GM23338 (cell line): ENCODE measurements around the gene UNC13C. TPM values are rescaled to one million over a fixed set of nuclear protein-coding genes. Genes with fewer than 3 reads are reported as not detected.

Experiments used
- ATAC-seq: fragments of 200-7000 bp; cut with Tn5 transposase; 3 replicates; pipeline ENCODE4 v1.9.1; 2020
- DNase-seq: peaks from one replicate; pipeline ENCODE4 v3.0.0-alpha.2; 2015; ENCODE audit warnings: low spot score
- H2AFZ ChIP-seq: fragments of 200-600 bp; sonication (generic); 2 replicates; pipeline ENCODE4 v1.8.0; 2016; ENCODE audit warnings: antibody characterized with exemption, mild to moderate bottlenecking, moderate library complexity
- H3F3A ChIP-seq: fragments of 200-600 bp; sonication (generic); replicated peaks from 2 replicates; pipeline ENCODE4 v1.8.0; 2017; ENCODE audit warnings: antibody characterized with exemption, mixed run types, low read depth
- H3K27ac ChIP-seq: fragments of 200-600 bp; sonication (generic); 2 replicates; pipeline ENCODE4 v1.6.1; 2016; ENCODE audit warnings: low read depth
- H3K27me3 ChIP-seq: fragments of 200-600 bp; sonication (generic); 2 replicates; pipeline ENCODE4 v1.8.0; 2016; ENCODE audit warnings: mild to moderate bottlenecking, mixed run types, moderate library complexity; ENCODE audit not compliant: insufficient read depth
- H3K36me3 ChIP-seq: fragments of 200-600 bp; sonication (generic); 2 replicates; pipeline ENCODE4 v1.8.0; 2016; ENCODE audit warnings: mild to moderate bottlenecking; ENCODE audit not compliant: insufficient read depth
- H3K4me1 ChIP-seq: fragments of 200-600 bp; sonication (generic); 2 replicates; pipeline ENCODE4 v1.8.0; 2016; ENCODE audit warnings: mild to moderate bottlenecking, moderate library complexity; ENCODE audit not compliant: insufficient read depth
- H3K4me2 ChIP-seq: fragments of 200-600 bp; sonication (generic); 2 replicates; pipeline ENCODE4 v1.7.1; 2017; ENCODE audit warnings: mixed run types
- H3K4me3 ChIP-seq: fragments of 200-600 bp; sonication (generic); 2 replicates; pipeline ENCODE4 v1.6.1; 2016; ENCODE audit warnings: mixed run types
- H3K79me2 ChIP-seq: fragments of 200-600 bp; sonication (generic); replicated peaks from 2 replicates; pipeline ENCODE4 v1.8.0; 2017; ENCODE audit warnings: mild to moderate bottlenecking; ENCODE audit not compliant: insufficient read depth
- H3K9me2 ChIP-seq: fragments of 200-600 bp; sonication (generic); 2 replicates; pipeline ENCODE4 v1.8.0; 2017; ENCODE audit not compliant: insufficient read depth
- H4K20me1 ChIP-seq: fragments of 200-600 bp; sonication (generic); replicated peaks from 2 replicates; pipeline ENCODE4 v1.8.0; 2017; ENCODE audit warnings: mild to moderate bottlenecking; ENCODE audit not compliant: insufficient read depth
- H3K27ac Mint-ChIP-seq: 2 replicates; pipeline ENCODE4 v1.8.0; 2020; ENCODE audit warnings: inconsistent platforms, mild to moderate bottlenecking, moderate library complexity, mixed read lengths
- H3K27me3 Mint-ChIP-seq: 3 replicates; pipeline ENCODE4 v1.8.0; 2022; ENCODE audit warnings: low read depth, mild to moderate bottlenecking, moderate library complexity, mixed read lengths, inconsistent platforms; ENCODE audit not compliant: insufficient read depth, poor library complexity
- H3K36me3 Mint-ChIP-seq: 3 replicates; pipeline ENCODE4 v1.8.0; 2021; ENCODE audit warnings: low read depth, mild to moderate bottlenecking, inconsistent platforms, moderate library complexity, mixed read lengths
- H3K4me1 Mint-ChIP-seq: 3 replicates; pipeline ENCODE4 v1.8.0; 2020; ENCODE audit warnings: mild to moderate bottlenecking, inconsistent platforms, mixed read lengths
- H3K4me3 Mint-ChIP-seq: 3 replicates; pipeline ENCODE4 v1.8.0; 2021; ENCODE audit warnings: moderate library complexity, mild to moderate bottlenecking, inconsistent platforms, mixed read lengths
- H3K9me3 Mint-ChIP-seq: 3 replicates; pipeline ENCODE4 v1.8.0; 2020; ENCODE audit warnings: moderate library complexity, mild to moderate bottlenecking, inconsistent platforms, mixed read lengths
- CREB1 ChIP-seq: fragments of 250-450 bp; sonication (Bioruptor Pico); IDR thresholded peaks from 2 replicates; pipeline ENCODE4 v1.5.0; 2020; ENCODE audit warnings: low read depth, mild to moderate bottlenecking, moderate library complexity
- CTCF ChIP-seq, 2 experiments: fragments of 200-600 bp in 1 of 2; sonication (generic) in 1 of 2; conservative IDR thresholded peaks; 2 replicates each; pipeline versions ENCODE4 v1.5.1 to v1.6.1; 2016 to 2017; ENCODE audit warnings: antibody characterized with exemption in 2 of 2, low read depth in 2 of 2, mild to moderate bottlenecking in 2 of 2, moderate library complexity in 1 of 2
- EZH2phosphoT487 ChIP-seq: fragments of 200-600 bp; sonication (generic); IDR thresholded peaks from one replicate; pipeline ENCODE4 v1.8.1; 2018; ENCODE audit warnings: antibody characterized with exemption; ENCODE audit not compliant: unreplicated experiment
- JUNB ChIP-seq: IDR thresholded peaks from one replicate; pipeline ENCODE4 v1.6.1; 2016; ENCODE audit warnings: antibody characterized with exemption; ENCODE audit not compliant: unreplicated experiment
- POLR2AphosphoS5 ChIP-seq: IDR thresholded peaks from 2 replicates; pipeline ENCODE4 v1.6.1; 2016; ENCODE audit warnings: antibody characterized with exemption, low read depth
- REST ChIP-seq: IDR thresholded peaks from one replicate; pipeline ENCODE4 v1.6.1; 2018; ENCODE audit warnings: antibody characterized with exemption; ENCODE audit not compliant: unreplicated experiment
- ZNF114 ChIP-seq: fragments of 250-450 bp; sonication (Bioruptor Pico); IDR thresholded peaks from 2 replicates; pipeline ENCODE4 v1.5.0; 2020; ENCODE audit warnings: mild to moderate bottlenecking, moderate library complexity
- polyA plus RNA-seq: library from polyadenylated mRNA; unstranded; fragments of >200 nt; fragmentation: Nextera tagmentation; extraction: Ambion mirVana; gene quantifications from 2 replicates; pipeline ENCODE4 v1.2.1, GENCODE V29; 2016
- total RNA-seq: library from RNA; depleted of rRNA; stranded (reverse); fragments of >200 nt; shearing (Covaris generic); gene quantifications from 2 replicates; pipeline ENCODE4 v1.2.3, GENCODE V29; 2014
- TF ChIP-seq, protein P1 (sequence below): fragments of 250-450 bp; sonication (Bioruptor Pico); IDR thresholded peaks from 2 replicates; pipeline ENCODE4 v1.5.0; 2020; ENCODE audit warnings: mild to moderate bottlenecking, moderate library complexity
- TF ChIP-seq, protein P2 (sequence below): IDR thresholded peaks from 2 replicates; pipeline ENCODE4 v1.6.1; 2016; ENCODE audit warnings: antibody characterized with exemption

Gene UNC13C
- total and polyA plus RNA-seq, 2 experiments from 2014 or later: 0.03 TPM; not detected in 1

- Histone ChIP-seq H3K4me2 (no peak overlapping the region), H3K9me2 (no peaks in the 10 kb centered on the region), H3K4me3 (no peak overlapping the region), H3K27me3 (no peaks in the 10 kb centered on the region), H2AFZ (no peak overlapping the region), H3K4me1 (no peaks in the 10 kb centered on the region), H3F3A (no peaks in the 10 kb centered on the region), H4K20me1 (no peaks in the 10 kb centered on the region), H3K79me2 (no peaks in the 10 kb centered on the region), H3K36me3 (no peaks in the 10 kb centered on the region; the same call in 1 of the 2 replicates), H3K27ac (no peak overlapping the region)
- DNase-seq (no peak), ATAC-seq (no peak)
- Mint-ChIP-seq H3K4me3 (no peak overlapping the region), H3K36me3 (peaks cover 4% of the 10 kb centered on the region; the same call in 1 of the 3 replicates), H3K27me3 (peaks cover 4% of the 10 kb centered on the region), H3K4me1 (no peaks in the 10 kb centered on the region), H3K27ac (no peak overlapping the region), H3K9me3 (peaks cover 56% of the 10 kb centered on the region)
- no peak for TF ChIP-seq POLR2AphosphoS5
- TF ChIP-seq EZH2phosphoT487: no peak
- TF ChIP-seq CTCF (conservative IDR thresholded peaks at IDR 0.05; ENCODE audit: low read depth in 2 of 2): no peak
- TF ChIP-seq JUNB: no peak
- TF ChIP-seq ZNF114 (CRISPR knock-in tag): no peak
- TF ChIP-seq, protein P1, sequence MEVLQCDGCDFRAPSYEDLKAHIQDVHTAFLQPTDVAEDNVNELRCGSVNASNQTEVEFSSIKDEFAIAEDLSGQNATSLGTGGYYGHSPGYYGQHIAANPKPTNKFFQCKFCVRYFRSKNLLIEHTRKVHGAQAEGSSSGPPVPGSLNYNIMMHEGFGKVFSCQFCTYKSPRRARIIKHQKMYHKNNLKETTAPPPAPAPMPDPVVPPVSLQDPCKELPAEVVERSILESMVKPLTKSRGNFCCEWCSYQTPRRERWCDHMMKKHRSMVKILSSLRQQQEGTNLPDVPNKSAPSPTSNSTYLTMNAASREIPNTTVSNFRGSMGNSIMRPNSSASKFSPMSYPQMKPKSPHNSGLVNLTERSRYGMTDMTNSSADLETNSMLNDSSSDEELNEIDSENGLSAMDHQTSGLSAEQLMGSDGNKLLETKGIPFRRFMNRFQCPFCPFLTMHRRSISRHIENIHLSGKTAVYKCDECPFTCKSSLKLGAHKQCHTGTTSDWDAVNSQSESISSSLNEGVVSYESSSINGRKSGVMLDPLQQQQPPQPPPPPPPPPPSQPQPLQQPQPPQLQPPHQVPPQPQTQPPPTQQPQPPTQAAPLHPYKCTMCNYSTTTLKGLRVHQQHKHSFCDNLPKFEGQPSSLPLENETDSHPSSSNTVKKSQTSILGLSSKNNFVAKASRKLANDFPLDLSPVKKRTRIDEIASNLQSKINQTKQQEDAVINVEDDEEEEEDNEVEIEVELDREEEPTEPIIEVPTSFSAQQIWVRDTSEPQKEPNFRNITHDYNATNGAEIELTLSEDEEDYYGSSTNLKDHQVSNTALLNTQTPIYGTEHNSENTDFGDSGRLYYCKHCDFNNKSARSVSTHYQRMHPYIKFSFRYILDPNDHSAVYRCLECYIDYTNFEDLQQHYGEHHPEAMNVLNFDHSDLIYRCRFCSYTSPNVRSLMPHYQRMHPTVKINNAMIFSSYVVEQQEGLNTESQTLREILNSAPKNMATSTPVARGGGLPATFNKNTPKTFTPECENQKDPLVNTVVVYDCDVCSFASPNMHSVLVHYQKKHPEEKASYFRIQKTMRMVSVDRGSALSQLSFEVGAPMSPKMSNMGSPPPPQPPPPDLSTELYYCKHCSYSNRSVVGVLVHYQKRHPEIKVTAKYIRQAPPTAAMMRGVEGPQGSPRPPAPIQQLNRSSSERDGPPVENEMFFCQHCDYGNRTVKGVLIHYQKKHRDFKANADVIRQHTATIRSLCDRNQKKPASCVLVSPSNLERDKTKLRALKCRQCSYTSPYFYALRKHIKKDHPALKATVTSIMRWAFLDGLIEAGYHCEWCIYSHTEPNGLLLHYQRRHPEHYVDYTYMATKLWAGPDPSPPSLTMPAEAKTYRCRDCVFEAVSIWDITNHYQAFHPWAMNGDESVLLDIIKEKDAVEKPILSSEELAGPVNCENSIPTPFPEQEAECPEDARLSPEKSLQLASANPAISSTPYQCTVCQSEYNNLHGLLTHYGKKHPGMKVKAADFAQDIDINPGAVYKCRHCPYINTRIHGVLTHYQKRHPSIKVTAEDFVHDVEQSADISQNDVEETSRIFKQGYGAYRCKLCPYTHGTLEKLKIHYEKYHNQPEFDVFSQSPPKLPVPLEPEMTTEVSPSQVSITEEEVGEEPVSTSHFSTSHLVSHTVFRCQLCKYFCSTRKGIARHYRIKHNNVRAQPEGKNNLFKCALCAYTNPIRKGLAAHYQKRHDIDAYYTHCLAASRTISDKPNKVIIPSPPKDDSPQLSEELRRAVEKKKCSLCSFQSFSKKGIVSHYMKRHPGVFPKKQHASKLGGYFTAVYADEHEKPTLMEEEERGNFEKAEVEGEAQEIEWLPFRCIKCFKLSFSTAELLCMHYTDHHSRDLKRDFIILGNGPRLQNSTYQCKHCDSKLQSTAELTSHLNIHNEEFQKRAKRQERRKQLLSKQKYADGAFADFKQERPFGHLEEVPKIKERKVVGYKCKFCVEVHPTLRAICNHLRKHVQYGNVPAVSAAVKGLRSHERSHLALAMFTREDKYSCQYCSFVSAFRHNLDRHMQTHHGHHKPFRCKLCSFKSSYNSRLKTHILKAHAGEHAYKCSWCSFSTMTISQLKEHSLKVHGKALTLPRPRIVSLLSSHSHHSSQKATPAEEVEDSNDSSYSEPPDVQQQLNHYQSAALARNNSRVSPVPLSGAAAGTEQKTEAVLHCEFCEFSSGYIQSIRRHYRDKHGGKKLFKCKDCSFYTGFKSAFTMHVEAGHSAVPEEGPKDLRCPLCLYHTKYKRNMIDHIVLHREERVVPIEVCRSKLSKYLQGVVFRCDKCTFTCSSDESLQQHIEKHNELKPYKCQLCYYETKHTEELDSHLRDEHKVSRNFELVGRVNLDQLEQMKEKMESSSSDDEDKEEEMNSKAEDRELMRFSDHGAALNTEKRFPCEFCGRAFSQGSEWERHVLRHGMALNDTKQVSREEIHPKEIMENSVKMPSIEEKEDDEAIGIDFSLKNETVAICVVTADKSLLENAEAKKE: no peak
- no peak for TF ChIP-seq REST
- TF ChIP-seq, protein P2, sequence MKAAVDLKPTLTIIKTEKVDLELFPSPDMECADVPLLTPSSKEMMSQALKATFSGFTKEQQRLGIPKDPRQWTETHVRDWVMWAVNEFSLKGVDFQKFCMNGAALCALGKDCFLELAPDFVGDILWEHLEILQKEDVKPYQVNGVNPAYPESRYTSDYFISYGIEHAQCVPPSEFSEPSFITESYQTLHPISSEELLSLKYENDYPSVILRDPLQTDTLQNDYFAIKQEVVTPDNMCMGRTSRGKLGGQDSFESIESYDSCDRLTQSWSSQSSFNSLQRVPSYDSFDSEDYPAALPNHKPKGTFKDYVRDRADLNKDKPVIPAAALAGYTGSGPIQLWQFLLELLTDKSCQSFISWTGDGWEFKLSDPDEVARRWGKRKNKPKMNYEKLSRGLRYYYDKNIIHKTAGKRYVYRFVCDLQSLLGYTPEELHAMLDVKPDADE: no peak
- TF ChIP-seq CREB1: no peak
Observed at GRCh38 chr15:54226455-54226854, 248.2 kb downstream of the UNC13C start.
